ENCODE results near the gene PLSCR1.

DNA sequence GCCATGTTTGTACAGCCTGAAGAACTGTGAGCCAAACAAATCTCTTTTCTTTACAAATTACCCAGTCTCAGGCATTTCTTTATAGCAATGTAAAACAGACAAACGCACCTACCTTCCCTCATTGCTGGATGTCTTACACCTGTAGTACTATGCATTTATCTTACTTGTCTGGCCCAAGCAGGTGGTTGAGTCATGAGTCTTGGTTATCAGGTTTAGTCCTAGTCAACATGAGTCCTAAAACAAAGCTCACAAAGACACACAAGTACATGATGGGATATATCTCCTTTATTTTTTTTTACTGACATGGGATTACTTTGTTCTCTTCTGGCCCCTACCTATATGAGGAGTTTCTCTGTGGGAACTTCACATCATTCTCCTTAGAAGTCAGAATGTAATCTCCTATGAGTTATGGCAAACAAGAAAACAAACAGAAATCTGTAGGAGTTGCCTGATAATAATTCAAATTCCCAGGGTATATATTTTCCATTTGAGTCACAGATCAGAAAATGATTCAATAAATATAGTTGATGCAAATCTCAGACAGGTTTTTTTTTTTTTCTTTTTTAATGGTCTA is 41.4 kb downstream of the PLSCR1 start:
- TF ChIP-seq, protein P1, sequence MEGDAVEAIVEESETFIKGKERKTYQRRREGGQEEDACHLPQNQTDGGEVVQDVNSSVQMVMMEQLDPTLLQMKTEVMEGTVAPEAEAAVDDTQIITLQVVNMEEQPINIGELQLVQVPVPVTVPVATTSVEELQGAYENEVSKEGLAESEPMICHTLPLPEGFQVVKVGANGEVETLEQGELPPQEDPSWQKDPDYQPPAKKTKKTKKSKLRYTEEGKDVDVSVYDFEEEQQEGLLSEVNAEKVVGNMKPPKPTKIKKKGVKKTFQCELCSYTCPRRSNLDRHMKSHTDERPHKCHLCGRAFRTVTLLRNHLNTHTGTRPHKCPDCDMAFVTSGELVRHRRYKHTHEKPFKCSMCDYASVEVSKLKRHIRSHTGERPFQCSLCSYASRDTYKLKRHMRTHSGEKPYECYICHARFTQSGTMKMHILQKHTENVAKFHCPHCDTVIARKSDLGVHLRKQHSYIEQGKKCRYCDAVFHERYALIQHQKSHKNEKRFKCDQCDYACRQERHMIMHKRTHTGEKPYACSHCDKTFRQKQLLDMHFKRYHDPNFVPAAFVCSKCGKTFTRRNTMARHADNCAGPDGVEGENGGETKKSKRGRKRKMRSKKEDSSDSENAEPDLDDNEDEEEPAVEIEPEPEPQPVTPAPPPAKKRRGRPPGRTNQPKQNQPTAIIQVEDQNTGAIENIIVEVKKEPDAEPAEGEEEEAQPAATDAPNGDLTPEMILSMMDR (IDR thresholded peaks at IDR 0.05): no peak
- TF ChIP-seq POLR2A (IDR thresholded peaks at IDR 0.05): no peak
